Neural crest cell (in vitro differentiated cells): ENCODE data around the gene MUC22. TPM values are rescaled to one million over a fixed set of nuclear protein-coding genes. Genes with fewer than 3 reads are reported as not detected.

Experiments
- DNase-seq: peaks from one replicate; pipeline ENCODE4 v3.0.0; 2021; ENCODE audit warnings: low read depth, mixed read lengths, low spot score
- H3K27ac Mint-ChIP-seq: one replicate; pipeline ENCODE4 v1.8.0; 2021; ENCODE audit warnings: mild to moderate bottlenecking, mixed read lengths; ENCODE audit not compliant: unreplicated experiment
- H3K27me3 Mint-ChIP-seq: 2 replicates; pipeline ENCODE4 v1.8.0; 2021; ENCODE audit warnings: low read depth, mild to moderate bottlenecking, mixed read lengths
- H3K36me3 Mint-ChIP-seq: 2 replicates; pipeline ENCODE4 v1.8.0; 2021; ENCODE audit warnings: low read depth, mild to moderate bottlenecking, mixed read lengths
- H3K4me1 Mint-ChIP-seq: 2 replicates; pipeline ENCODE4 v1.8.0; 2021; ENCODE audit warnings: mixed read lengths
- H3K4me3 Mint-ChIP-seq: one replicate; pipeline ENCODE4 v1.8.0; 2021; ENCODE audit warnings: mild to moderate bottlenecking, mixed read lengths
- H3K9me3 Mint-ChIP-seq: 2 replicates; pipeline ENCODE4 v1.8.0; 2021; ENCODE audit warnings: mixed read lengths
- CTCF ChIP-seq: fragments of 200-600 bp; sonication (generic); conservative IDR thresholded peaks from 2 replicates; pipeline ENCODE4 v1.5.0; 2021; ENCODE audit warnings: antibody characterized with exemption, mild to moderate bottlenecking
- total RNA-seq: library from RNA; stranded (reverse); gene quantifications from 2 replicates; pipeline ENCODE4 v1.2.1, GENCODE V29; 2021

Gene MUC22
- total RNA-seq, 1 donor from 2014 or later: not detected

DNA sequence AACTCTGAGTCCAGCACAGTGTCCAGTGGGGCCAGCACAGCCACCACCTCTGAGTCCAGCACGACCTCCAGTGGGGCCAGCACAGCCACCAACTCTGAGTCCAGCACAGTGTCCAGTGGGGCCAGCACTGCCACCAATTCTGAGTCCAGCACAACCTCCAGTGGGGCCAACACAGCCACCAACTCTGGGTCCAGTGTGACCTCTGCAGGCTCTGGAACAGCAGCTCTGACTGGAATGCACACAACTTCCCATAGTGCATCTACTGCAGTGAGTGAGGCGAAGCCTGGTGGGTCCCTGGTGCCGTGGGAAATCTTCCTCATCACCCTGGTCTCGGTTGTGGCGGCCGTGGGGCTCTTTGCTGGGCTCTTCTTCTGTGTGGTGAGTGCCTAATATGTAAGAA, 23.0 kb upstream of the MUC22 start:
- Mint-ChIP-seq H3K4me3 (no peak overlapping the region), H3K4me1 (peaks cover 3% of the 10 kb centered on the region), H3K27me3 (peaks cover 2% of the 10 kb centered on the region), H3K27ac (no peak overlapping the region), H3K9me3 (no peaks in the 10 kb centered on the region), H3K36me3 (no peaks in the 10 kb centered on the region)
- TF ChIP-seq CTCF: no peak
- DNase-seq: no peak

DNA sequence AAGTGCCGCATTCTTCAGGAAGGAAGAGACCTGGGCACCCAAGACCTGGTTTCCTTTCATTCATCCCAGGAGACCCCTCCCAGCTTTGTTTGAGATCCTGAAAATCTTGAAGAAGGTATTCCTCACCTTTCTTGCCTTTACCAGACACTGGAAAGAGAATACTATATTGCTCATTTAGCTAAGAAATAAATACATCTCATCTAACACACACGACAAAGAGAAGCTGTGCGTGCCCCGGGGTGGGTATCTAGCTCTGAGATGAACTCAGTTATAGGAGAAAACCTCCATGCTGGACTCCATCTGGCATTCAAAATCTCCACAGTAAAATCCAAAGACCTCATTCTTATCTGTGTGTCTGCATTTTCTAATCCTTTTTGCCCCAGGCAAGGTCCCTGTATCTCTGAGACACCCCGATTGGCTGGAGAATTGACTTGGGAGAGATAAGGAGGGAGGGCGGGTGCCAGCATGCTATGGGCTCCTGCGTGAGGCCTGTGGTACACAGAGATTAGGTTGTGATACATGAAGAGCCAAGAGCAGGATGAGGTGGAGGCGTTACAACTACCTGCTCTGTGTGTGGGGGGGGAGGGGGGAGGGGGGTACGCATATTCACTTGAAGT, 22.0 kb upstream of the MUC22 start:
- no peak overlapping the region for H3K27ac Mint-ChIP-seq
- H3K4me1 Mint-ChIP-seq: no peaks in the 10 kb centered on the region
- H3K4me3 Mint-ChIP-seq: no peak overlapping the region
- no peaks in the 10 kb centered on the region for H3K9me3 Mint-ChIP-seq
- no peaks in the 10 kb centered on the region for H3K27me3 Mint-ChIP-seq
- DNase-seq: no peak
- no peak for TF ChIP-seq CTCF
- no peaks in the 10 kb centered on the region for H3K36me3 Mint-ChIP-seq

GRCh38 chr6:30990422-30991086, 19.7 kb upstream of the MUC22 start:
- no peak for DNase-seq
- Mint-ChIP-seq H3K27me3 (no peaks in the 10 kb centered on the region), H3K36me3 (no peaks in the 10 kb centered on the region), H3K4me3 (no peak overlapping the region), H3K4me1 (no peaks in the 10 kb centered on the region), H3K9me3 (peaks cover 3% of the 10 kb centered on the region), H3K27ac (no peak overlapping the region)
- TF ChIP-seq CTCF: no peak

- Mint-ChIP-seq H3K4me3 (no peak overlapping the region), H3K36me3 (no peaks in the 10 kb centered on the region), H3K4me1 (no peaks in the 10 kb centered on the region), H3K27me3 (no peaks in the 10 kb centered on the region), H3K27ac (no peak overlapping the region), H3K9me3 (peaks cover 3% of the 10 kb centered on the region)
- TF ChIP-seq CTCF: no peak
- DNase-seq: no peak
These were observed 18.4 kb upstream of the MUC22 start for GRCh38 chr6:30991891-30992290.

- no peak for TF ChIP-seq CTCF
- H3K27ac Mint-ChIP-seq: no peak overlapping the region
- DNase-seq: no peak
- H3K27me3 Mint-ChIP-seq: no peaks in the 10 kb centered on the region
- H3K4me1 Mint-ChIP-seq: no peaks in the 10 kb centered on the region
- no peaks in the 10 kb centered on the region for H3K36me3 Mint-ChIP-seq
- no peak overlapping the region for H3K4me3 Mint-ChIP-seq
- peaks cover 5% of the 10 kb centered on the region for H3K9me3 Mint-ChIP-seq
These were observed 13.0 kb upstream of the MUC22 start for GRCh38 chr6:30997301-30997700.
